TTC549 (cell line): ENCODE data around the gene SCARB1.
A peak's percentile ranks its signal among the peaks of the same experiment; 100 is the strongest.

Source experiments
- FAIRE-seq: peaks from 2 replicates; lab custom pipeline; 2012; peaks lifted over from hg19 to GRCh38; lab: Jason Lieb, UNC

Gene SCARB1

DNA sequence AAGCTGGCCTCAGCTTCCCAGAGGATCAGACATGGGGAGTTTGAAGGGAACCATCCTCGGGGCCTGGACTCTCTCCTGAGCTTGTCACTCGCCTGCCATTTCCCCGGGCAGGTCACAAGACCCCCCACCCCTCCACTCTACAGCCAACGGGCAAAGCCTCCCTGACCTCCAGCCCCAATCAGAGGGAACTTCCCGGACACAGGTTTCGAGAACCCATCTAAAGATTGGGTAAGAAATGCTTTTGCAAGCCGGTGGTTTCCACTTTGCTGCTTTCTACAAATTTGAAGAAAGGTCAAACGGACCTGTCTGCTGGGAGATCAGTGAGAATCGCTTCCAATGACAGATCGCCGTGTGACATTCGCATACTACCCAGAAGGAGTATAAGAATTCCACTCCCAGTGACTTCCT, 89.6 kb downstream of the SCARB1 start:
- no peak for FAIRE-seq

DNA sequence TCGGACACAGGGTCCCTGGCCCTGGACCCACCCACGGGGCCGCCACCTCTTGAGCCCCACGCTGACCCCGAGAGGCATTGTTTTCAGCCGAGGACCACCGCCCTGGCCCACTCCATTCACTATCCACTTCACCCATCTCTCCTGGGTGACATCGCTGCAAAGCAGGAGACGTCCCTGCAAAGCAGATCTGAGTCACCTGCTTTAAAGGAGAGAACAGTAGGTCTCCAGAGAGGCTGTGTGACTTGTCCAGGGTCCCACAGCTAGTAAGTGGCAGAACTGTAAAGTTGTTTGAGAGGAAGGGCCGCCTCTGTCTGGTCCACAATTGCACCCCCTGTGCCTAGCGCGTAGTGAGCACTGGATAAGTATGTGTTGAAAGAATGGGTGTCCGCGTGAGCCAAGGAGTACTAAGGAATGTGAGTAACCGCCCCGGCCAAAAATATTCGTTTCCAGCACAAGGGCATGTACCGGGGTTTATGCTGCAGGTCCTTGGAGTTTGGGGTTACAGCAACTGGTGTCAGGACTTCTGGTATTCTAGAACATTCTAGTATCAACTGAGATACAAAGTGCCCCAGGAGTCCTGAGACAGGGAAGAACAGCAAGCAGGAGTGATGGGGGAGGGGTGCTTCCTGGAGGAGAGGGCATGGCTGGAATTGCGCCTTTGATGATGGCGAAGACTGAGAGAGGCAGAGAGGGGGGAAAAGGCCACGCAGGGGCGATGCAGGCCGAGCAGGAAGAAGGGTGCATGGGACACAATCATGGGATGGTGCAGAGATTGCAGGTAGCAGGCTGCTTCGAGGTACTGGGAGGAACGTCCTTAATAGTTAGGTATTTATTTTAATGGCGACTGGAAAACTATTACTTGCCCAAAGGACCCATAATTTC, 91.1 kb downstream of the SCARB1 start:
- no peak for FAIRE-seq

DNA sequence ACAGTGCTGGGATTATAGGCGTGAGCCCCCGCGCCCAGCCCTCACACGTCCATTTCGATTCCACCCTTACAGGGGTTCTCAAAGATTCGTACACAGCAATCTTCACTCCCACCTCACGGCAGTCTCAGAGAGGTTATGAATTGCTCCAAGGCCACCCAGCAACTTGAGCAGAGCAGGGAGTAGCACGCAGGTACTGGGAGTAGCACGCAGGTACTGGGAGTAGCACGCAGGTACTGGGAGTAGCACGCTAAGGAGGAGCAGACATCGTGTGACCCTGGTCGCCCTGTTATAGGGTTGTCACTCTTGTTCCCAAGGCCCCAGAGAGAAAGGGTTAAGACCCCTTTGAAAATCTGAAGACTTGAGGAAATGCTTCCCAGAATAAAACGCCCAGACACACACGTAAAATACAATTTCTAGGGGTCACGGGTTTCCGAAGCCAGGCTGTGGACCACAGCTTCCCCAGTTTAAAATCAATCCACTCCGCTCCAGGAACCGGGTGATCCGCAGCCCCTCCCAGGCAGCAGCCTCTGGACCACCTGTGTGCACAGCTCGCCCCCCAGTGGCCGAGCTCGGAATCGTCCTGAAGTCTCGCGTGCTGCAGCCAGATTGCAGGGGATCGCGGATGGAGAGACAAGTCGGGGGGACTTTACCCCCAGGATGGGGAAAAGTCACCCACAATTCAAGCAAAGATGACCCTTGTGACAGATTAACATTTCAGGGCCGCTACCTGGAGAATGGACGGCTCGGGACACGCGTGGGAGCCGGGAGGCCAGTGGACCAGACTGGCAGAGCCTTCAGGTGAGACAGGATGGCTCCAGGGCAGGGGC, 92.0 kb downstream of the SCARB1 start:
- no peak for FAIRE-seq

DNA sequence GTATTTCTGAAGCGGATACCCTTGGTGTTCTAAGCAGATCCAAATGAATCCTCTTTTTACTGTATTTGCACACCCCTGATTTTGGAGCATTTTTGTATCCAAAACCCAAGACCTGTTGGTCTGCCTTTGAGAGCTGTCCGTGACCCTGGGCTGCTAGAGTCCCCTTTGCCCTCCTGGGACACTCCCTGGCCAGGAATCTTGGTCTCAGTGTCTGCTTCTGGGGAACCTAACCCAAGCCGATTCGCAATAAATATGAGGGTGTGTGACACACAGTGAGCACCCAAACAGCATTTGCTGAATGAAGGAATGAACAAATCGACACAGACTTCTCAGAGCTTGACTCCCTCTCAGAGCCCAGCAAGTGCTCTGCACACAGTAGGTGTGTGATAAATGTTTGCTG, 92.9 kb downstream of the SCARB1 start:
- FAIRE-seq = no peak

DNA sequence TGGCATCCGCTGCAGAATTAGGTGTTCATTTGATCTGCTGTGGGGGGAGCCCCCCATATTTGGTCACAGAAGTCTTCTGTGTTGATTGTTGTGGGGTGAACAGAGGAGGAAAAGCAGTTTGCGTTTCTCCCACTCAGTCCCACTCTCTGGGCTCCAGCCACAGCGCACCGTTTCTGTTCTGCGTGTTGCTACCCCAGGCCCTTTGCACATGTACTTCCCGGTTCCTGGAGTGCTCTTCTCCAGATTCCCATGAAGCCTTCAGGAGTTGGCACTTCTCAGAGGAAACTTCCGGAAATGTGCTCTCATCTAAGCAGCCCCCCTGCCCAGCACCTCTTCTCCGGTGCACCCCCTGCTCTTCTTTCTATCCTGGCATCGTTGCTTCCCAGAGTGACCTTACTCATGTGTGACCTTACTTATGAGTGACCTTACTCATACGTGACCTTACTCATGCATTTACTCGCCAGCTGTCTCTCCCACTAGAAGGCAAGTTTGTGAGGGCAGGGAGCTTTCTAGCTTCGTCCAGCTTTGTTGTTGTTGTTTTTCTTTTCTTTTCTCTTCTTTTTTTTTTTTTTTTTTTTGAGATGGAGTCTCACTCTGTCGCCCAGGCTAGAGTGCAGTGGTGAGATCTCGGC, 93.7 kb downstream of the SCARB1 start:
- FAIRE-seq = no peak

DNA sequence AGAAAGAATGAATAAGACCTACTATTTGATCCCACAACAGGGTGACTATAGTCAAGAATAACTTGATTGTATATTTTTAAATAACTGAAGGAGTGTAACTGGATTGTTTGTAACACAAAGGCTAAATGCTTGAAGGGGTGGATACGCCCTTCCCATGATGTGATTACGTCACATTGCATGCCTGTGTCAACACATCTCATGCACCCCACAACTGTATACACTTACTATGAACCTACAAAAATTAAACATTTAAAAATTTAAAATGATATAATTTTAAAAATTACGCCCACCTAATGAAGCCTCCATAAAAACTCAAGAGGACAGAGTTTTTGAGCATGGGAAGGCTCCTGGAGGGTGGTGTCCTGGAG, 94.5 kb downstream of the SCARB1 start:
- no peak for FAIRE-seq

DNA sequence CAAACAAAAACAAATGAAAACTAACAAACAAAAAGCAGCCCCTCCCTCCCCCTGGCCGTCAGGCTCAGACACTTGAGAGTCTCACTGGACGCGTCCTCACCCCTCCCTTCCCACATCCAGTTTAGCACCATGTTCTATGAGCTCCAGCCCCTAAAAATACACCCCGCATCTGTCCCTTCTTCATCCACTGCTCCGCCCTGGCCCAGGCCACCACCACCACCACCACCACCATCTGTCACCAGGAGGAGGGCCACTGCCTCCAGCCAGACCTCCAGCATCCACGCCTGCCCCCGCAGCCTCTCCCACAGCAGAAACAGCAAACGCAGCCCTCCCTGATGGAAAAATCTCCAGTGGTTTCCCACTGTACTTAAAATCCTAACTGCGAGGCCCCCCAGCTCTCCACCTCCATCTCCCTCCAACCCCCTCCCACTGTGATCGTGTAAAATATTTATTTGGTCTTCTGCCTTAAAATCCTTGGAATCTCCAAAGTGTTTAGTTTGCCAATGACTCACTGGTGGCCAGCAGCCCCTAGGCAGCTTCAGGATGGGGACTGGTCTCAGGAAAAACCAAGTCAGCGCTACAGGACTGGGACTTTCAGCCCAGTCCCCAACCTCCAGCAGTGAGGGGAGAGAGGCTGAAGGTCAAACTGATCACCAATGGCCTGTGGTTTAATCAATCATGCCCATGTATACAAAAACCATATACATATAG, 95.1 kb downstream of the SCARB1 start:
- FAIRE-seq = no peak

DNA sequence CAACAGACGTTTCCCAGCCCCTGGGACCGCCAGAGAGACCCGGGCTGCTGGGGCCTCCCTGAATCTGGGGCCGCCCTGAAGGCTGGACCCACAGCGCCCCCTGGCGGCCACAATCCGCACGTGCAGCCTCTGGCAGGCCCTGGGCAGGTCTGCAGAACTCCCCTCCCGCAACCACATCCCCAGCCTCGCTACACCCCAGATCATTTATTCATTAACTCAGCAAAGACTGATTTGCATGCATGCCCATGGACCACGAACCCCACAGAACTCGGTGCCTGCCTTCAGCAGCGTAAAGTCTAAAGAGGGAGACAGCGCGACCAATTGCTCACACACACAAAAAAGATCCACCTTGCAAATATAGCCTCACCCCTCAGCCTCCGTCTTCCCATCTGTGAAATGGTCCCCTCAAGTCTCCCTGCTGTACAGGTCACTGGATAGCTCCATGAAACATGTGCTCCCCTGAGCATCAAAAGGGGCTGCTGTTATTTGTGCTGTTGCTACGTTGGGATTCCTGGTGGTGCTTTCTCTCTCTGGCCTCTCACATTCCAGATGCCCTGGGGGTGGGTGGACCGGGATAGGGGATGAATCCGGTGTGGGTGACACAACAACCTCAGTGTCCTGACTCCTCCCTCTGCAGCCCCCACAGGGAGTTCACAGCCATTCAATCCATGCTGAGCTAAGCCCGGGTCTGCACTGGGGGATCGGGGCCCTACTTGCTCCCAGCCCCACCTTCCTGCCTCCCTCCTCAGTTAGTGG, 96.4 kb downstream of the SCARB1 start:
- no peak for FAIRE-seq

DNA sequence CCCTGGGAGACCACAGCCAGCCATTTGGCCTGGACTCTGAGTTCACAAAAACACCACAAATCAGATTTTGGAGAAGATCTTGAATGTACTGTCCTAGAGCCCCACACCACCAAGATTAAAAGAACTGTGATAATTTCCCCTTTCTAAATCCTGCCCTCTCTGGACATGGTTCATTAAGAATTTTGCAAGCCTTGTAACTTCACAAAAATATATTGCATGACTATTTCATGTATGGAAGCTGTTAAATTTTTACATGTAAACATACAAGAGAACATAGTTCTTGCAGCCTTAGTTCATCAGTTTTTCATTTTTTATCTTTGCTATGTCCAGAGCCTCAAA, 97.0 kb downstream of the SCARB1 start:
- FAIRE-seq = no peak

DNA sequence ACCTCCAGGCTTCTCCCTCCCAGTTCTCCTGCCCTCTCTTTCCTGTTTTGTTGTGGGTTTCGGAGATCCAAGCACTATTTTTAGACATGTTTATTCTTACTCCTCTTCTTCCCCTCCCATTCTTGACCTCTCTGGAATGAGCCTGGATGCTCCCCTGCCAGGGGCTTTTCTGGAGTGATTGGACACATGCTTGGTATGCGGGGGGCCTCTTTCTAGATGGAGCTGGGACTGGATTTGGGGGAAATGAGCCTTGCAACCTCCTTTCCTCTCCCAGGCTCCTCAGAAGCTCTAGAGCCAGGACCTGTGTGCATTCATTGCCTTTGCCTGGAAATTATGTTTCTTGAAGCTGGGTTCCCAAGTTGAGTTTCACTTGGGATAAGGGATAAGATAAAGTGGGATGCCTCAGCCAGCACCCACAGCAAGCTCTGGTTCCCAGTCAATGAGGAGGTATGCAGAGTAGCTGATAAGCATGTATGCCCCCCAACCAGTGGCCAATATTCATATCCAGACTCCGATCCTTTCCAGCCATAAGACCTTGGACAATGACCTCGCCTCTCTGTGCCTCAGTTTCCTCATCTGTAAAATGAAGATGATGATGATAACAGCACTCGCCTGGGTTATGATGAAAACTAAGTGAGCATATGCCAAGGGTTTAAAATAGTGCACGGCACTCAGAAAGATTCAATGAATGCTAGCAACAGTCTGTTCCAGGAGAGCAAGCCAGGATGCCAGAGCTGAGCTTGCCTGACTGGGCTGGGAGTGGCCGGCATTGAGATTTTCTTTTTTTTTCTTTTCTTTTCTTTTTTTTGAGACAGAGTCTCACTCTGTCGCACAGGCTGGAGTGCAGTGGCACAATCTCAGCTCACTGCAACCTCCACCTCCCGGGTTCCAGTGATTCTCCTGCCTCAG, 97.8 kb downstream of the SCARB1 start:
- no peak for FAIRE-seq

DNA sequence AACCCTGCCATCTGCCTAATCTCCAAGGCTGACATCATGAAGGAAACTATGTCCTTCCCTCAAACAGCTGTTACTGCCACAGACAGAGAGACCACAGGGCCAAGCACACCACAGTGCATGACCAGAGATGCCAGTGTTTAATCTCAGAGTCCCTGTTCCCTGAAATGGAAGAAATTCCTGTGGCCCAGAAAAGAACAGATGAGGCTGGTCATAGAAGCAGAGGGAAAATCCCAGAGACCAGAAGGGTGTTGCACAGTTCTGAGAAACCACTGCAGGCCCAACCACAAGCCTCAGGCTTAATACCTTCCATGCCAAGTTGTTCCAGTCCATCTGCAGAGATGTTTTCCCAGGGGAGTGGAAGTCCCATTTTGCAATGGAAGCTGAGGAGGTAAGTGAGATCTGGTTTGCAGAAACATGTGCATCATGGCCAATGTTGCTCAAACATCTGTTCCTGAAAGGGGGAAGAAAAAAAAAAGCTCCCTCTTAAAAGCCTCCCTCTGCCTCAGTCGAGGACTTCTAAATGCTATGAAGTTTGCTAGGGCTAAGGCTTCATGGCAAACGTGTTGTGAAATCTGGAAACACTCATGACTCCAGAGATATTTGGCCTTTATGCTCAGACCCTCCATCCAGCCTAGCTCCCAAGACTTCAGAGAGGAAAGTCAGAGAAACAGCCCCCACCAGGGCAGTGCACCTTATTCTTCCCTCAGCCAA, 98.6 kb downstream of the SCARB1 start:
- FAIRE-seq = no peak

DNA sequence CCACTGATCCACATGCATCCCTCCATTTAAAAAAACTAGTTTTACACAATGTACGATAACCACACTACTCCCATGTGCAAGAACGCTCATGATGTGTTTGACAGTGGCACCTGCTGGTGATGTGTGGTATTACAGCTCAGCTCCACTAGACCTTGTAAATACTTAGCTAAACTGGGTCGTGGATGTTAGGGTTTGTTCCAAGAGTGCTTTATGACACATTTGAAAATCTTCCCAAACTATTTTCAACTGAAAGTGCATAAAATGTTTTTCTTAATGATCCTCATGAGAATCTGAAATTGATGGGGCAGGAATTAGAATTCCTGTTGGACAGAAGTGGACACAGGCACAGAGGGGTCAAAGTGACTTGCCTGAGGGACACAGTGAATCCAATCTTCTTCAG, 99.2 kb downstream of the SCARB1 start:
- FAIRE-seq = peak; percentile 74

DNA sequence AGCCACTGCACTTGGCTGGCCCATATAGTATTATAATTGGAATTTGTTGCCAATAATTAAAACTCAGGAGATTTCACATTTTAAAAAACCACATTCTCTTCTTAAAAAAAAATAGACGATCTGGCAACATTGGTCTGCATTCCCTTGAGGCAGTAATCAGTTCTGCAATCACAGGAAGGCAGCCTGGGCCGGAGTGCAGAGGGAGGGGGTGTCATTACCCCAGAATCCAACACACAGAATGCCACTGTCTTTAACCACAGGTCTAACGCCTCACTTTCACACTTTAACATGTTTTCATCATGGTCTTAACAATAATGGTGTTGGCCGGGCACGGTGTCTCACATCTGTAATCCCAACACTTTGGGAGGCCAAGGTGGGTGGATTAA, 100.1 kb downstream of the SCARB1 start:
- FAIRE-seq = no peak

DNA sequence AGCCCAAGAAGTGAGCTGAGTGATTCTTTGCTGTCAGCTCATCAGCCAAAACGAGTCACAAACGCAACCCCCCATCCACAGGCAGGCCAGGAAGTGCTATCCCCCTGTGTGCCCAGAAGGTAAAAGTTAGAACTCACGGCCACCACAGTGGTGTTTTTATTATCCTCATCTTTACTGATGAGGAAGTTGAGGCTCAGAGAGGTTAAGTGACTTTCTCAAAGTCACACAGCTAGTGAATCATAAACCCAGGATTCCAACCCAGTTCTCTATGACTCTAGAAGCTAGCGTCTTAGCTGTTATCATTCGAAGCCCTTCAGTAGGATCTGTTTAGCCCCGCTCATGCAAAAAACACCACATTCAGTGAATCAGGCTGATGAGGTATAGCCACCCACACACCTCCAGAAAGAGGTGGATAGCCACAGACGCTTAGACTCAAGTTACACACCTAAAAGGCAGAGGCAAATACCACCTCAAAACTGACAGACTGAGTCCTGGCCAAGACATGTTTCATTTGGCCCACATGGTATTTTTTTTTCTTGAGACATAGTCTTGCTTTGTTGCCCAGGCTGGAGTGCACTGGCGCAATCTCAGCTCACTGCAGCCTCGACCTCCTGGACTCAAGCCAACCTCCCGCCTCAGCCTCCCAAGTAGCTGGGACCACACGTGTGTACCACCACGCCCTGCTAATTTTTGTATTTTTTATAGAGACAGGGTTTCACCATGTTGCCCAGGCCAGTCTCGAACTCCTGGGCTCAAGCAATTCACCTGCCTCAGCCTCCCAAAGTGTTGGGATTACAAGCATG, 100.7 kb downstream of the SCARB1 start:
- no peak for FAIRE-seq

DNA sequence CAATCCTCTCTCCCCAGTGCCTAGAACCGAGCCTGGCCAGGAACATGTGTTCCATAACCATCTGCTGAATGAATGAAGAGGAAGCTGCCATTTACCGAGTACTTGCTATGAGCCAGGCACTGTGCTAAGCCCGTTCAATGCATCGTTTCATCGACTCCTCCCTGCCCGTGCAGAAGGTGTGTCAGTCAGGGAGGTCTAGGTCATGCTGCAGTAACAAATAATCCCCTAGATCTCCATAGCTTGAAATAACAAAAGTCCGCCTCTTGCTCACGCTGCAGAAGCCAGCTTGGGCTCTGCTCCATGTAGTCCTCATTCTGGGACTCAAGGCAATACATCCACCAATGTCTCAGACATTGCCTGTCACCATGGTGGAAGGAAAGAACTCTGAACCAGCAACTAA, 101.3 kb downstream of the SCARB1 start:
- no peak for FAIRE-seq

DNA sequence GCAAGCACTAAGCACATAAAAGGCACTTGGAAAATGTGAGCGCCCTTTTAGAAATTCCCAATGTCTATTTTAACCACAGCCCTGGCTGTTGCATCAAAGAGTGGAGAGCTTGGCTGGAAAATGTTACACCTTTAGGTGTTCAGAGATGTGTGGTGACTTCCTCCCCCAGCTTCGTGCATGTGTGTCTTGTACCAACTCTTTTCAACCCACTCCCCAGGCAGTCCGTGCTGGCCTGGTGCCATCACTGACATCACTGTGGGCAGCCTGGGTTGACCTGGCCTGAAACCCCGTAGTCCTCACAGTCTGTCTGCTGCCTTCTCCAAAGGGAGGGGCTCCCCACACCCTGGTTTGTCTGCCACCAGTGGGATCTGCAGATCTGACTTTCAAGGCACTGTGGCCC, 101.8 kb downstream of the SCARB1 start:
- FAIRE-seq = no peak

DNA sequence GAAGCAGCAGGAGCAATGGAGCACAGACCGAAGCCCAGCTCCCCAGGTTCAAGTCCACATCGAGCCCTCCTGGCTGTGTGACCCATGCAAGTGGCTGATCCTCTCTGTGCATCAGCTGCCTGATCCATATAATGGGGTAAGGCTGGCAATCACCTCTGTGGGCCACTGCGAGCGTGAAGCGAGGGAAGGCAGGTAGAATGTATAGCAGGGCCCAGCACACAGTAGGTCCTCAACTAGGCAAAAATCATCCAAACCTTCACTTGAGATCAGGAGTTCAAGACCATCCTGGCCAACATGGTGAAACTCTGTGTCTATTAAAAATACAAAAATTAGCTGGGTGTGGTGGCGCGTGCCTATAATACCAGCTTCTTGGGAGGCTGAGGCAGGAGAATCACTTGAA, 102.6 kb downstream of the SCARB1 start:
- no peak for FAIRE-seq

DNA sequence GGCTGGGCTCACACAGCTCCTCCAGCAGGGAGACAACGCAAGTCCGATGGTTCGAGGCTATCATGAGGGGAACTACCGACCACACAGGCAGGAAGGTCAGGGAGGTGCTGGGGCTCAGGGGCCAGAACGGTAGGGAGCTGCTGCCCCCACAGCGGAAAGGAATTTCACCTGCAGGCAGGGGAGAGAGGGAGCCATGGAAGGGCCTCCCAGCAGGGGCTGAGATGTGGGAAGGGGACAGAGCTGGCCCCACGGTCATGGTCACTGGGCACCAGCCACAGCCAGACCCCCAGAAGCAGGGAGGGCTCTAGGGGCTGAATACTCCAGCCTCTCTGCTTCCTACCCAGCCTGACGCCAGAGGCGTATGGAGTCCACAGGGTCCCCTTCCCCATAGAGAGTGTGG, 103.1 kb downstream of the SCARB1 start:
- FAIRE-seq = no peak

DNA sequence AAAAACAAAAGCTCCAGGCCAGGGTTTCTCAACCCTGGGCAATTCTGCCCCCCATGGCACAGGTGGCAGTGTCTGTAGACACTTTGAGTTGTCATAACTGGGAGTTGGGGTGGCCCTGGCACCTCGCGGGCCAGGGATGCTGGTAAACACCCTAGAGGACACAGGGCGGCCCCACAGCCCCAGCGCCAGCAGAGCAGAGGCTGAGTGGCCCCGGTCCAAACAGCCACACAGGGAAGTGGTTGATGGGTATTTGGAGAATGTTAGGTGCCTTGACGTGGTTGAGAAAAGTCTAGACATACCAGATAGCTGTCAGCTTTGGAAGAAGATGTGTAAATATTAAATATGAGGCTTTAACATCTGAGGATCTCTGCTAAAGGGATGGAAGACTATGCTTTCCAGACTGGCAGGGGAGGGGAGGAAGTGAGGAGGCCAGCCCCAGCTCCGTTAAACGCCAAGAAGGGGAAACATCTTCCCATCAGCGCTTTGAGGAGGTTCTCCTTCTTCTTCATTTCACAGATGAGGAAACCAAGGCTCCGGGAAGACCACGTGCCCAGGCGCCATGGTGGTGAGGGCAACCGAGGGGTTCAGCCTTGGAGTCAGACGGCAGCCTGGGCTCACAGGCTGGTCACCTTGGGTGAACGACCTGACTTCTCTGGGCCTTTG, 103.7 kb downstream of the SCARB1 start:
- FAIRE-seq = no peak
